Stimulated activated CD4-positive, alpha-beta T cell treated with anti-CD3 and anti-CD28 coated beads, Interleukin-4, amount 100 ng/mL, for 48 hours (primary cell): ENCODE data around the gene GSC2.
"Not testable (repeated sequence)": the region's sequence is repeated elsewhere in the genome, so short reads cannot be mapped to it uniquely, and the experiment has no call there.

ENCODE experiments used
- DNase-seq, 2 donors: peaks; one replicate each; pipeline ENCODE4 v3.0.0-alpha.2; 2020; ENCODE audit warnings: low read depth in 2 of 2

The GSC2 gene

DNA sequence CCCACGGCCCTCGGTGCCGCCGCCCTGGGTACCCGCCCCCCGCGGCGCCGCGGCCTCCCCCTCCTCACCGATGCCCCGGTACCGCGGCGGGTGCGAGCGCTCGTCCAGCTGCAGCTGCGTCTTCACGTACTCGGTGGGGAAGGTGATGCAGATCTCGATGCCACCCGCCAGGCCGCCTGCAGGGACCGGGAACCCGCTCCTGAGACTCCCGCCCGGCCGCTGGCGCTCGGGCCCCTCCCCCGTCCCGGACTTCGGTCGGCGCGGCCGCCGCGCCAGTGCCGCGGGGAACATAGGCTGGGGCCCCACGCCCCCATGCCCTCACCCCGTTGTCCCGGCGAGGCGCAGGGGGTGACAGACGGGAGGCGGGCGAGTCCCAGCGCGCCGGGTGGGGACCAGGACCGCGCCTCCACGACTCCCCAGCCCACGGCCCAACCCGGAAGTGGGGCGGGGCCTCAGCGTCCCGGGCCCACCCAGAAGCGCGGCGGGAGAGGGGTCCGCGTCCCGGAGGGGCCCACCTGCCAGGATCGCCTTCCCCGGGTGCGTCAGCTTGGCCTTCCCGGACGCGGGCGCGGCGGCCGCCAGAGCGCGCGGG, 28.1 kb upstream of the GSC2 start:
- DNase-seq: no peak

DNA sequence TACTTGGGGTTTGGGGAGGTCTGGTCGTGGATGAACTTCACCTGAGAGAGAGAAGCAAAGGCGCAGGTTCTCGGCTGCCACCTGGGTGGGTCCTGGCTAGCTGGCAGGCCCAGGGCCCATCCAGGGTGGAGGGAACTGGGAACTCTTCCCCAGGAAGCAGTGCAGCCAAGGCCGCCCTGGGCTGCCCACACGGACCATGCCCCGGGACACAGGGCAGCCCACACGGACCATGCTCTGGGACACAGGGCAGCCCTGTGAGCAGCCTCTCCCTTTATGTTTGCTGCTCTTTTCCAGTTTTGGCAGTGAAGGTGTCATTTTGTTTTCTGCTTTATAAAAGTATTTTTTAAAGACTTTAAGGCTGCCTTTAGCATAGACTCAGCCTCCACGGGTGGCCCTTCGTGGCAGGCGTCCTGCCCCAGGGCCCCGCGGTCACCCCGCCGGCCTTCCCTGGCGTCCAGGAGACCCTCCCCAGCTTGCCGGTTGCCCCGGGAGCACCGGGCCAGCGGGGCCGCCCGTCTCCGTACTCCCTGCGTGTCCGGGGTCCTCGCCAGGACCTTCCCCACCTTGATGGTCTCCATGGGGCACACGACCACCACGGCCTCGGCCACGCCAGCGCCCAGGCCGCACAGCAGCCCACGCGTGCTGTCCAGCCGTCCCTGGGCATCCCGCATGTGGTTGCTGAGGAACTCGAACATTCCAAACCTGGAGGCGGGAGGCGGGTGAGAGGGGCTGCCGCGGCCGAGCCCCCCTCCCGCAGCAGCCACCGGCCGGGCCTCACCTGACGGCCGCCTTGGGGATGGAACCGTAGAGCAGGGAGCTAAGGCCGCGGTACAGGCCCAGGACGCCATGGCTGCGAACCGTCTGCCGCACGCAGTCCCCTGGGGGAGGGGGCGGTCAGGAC, 27.3 kb upstream of the GSC2 start:
- no peak for DNase-seq

DNA sequence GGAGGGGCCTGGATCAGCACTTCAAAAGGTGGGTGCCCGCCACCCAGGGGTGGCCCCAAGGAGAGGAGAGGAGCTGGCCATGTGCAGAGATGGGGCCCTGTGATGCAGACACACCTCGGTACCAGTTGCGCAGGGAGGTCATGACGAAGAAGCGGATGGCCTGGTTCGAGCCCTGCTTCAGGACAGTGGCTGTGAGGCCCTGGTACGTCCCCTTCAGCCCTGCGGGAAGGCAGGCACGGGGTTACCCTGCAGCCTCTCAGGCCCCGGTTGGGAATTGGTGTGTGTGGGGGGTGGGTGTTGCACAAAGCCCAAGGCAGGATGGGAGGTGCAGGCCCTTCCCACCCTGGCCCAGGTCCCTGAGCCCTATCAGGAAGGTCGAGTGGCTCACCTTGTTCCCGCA, 26.6 kb upstream of the GSC2 start:
- no peak for DNase-seq

DNA sequence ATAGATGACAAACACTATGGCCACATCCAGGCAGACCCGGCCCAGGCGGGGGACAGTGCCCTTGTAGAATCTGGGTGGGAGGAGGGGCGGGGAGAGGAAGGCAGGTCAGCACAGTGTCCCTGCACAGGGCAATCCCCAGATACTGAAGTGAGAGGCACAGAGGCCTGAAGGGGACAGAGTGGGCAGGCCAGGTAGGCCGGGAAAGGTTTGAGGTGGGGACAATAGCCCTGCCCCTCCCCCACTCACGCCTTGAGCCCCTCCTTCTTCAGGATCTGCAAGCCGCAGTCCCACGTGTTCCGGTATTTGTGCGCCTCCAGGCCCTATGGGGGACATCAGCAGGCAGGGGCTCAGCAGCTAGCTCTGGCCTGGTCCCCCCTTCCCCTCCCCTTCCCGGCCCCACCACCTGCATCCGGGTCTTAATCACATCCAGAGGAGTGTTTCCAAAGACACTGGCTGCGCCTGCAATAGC, 26.1 kb upstream of the GSC2 start:
- DNase-seq: no peak

DNA sequence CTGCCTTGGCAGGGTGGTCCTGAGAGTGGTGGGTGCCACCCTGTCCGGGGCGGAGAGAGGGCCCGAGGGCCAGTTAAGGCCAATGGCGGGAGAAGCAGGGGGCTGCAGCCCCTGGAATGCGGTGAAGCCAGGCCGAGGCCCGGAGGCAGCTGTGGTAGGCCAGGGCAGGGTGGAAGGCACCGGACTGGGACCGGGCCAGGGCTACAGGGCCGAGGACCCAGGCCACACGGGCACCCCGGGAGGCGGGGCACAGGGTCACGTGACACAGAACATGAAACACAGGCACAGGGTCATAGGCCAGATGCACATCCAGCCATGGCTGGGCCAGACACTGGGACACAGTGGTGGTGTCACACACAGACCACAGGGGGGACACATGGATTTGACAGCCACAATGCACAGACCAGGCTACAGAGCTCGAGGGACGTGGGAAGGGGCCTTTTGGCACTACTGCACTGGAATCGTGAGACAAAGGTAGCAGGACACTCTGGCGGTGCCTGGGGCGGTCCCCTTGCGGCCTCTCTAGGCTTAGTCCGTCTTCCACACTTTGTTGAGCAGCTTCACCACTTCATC, 25.6 kb upstream of the GSC2 start:
- DNase-seq: no peak

DNA sequence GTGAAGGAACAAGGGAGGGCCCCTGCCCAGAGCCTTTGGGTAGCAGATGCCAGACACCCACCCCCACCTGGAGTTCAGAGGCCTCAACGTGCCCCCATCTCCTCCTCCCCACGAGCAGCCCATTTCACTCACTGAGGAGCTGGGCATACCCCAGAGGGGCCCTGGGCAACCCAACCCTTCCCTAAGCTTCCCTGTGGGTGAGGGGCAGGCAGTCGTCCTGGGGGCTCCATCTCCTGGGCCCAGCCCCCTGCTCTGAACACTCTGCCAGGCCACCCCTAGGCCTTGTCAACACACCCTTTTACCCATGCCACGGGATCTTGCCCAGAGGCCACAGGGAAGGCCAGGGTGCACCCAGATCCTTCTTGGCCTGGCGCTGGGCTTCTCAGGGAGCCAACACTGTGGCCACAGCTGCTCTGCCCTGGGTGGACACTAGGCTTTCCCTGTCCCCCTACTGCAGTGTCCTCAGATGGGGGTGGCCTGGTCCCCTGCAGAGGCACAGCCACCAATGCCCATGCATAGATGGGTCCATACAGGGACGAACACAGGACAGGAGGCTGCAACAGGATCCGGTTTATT, 25.0 kb upstream of the GSC2 start:
- no peak for DNase-seq

DNA sequence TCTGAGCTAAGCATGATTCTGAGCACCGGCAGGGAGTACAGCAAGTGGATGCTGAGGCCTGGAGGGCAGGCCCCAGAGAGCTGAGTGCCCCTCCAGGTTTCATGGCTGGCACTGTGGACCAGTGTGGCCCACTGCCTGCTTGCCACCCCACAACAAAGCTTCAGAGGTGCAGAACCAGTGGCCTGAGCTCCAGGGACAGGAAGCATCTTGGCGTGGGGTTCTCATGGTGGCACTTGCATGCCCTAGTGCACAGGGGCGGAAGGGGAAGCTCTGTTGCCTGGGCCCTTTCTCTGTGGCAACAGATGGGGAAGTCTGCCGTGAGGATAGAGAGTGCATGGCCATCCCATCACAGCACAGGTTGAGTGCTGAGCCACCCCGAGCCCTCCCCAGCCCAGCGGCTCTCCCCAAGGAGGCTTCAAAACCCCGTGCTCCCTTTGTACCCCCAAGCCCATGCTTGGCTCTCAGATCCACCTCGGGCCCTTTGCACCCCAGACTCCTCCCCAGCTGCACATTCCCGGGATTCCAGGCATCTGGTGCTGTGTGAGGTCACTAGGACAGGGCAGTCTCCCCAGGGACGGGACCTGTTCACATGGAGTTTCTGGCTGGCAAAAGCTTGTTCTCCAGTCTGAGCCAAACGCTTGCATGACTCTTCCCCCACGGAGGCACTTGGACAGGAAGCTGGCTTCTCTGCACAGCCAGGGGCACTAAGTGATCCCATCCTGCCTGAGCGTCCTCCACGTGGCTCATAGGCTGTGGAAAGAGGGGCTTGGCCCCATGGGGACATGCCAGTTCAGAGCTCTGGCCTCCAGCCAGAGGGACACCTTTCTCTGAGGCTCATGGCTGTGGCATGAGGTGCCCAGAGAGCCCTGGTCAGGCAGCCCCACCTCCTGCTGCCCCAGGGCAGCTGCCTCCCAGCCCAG, 24.3 kb upstream of the GSC2 start:
- no peak for DNase-seq

DNA sequence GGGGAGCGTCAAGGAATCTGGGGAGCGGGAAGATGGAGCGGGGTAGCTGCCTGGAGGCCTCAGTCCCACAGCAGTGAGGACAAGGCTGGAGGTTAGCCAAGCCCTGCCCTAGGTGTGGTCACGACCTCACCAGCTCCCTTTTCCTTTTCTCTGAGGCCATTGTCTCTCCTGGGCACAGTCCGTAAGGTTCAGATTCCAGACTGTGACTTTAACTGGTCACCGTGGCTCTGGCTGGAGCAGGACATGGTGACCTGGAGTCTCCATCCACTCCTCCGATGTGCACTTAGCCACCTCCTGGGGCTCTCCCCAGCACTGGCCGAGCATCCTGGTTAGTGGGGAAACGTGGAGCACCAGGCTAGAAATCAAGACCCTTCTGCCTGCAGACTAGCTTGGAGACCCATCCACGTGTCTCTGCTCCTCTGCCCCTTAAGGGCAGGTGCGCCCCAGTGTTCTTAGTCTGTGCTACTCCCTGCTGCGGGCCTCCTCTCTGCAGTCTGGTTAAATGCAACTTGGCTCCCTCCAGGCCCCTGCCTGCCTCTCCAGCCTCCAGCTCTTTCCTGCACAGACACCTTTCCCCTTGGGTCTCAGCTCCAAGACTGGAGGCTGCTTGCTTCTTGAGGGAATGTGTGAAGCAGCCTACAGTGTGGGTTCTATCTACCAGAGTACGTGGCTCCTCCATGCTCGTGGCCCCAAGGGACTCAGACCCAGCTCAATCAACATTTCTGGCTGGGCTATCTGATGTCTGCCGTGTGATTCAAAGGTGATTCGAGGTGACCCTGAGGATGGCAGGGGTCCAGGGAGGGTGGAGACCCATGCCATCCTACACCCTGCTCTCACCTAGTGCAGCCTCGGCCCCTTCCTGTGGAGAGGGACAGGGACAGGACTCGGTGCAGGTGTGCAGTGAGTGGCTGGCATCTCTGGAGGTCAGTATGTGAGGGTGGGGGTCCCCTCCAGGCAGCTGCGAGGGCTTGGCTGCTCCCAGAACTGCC, 23.2 kb upstream of the GSC2 start:
- no peak for DNase-seq

DNA sequence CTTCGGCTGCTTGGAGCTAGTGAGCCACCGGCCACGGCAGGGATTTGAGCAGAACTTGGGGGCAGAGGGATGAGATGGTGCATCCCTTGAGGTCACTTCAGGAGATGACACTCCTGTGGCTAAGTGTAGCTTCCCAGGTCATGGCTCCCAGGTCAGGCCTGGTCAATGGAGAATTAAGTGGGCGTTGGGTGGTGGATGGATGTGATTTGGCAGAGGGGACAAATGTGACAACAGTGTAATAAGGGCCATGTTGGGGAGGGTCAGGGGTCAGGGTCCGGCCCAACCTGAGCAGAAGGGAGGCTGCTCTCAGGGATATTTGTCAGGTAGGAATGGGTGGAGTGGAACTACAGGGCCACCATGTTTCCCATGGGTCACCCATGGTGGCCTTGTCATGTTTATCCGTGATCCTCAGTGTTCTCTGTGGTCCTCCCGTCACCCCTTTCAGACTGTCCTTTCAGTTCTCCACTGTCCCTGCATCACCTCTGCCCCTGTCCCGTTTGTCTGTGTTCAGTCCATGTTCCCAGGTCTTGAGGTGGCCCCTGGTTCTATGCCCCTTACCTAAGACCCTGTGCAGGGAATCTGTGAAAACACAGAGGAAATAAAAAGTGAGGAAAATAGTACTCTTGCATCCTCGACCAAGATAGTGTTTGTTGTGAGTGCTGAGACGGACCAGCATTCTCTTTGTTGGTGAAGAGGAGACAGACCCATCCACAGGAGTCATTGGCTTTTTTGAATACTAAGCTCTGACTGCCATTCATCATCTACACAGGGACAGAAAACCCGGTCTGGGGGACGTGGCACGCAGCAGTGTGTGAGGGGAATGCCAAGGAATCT, 22.3 kb upstream of the GSC2 start:
- DNase-seq: no peak

DNA sequence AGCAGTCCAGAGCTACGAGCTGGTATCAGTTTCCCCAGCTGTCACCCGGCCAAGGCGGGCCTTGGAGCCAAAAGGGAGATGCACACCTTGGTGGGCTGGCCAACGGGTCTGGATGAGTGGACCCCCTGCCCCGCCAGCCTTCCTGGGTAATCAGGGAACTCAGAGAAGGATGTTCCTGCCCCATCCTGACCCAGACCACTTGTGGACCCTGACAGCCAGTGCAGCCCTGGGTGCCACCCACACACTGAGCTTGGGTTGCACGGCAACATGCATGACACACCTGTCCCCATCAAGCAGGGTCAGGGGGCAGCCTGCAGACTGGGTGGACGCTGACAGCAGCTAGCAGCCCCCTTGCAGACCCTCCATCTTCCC, 19.8 kb upstream of the GSC2 start:
- DNase-seq: no peak

DNA sequence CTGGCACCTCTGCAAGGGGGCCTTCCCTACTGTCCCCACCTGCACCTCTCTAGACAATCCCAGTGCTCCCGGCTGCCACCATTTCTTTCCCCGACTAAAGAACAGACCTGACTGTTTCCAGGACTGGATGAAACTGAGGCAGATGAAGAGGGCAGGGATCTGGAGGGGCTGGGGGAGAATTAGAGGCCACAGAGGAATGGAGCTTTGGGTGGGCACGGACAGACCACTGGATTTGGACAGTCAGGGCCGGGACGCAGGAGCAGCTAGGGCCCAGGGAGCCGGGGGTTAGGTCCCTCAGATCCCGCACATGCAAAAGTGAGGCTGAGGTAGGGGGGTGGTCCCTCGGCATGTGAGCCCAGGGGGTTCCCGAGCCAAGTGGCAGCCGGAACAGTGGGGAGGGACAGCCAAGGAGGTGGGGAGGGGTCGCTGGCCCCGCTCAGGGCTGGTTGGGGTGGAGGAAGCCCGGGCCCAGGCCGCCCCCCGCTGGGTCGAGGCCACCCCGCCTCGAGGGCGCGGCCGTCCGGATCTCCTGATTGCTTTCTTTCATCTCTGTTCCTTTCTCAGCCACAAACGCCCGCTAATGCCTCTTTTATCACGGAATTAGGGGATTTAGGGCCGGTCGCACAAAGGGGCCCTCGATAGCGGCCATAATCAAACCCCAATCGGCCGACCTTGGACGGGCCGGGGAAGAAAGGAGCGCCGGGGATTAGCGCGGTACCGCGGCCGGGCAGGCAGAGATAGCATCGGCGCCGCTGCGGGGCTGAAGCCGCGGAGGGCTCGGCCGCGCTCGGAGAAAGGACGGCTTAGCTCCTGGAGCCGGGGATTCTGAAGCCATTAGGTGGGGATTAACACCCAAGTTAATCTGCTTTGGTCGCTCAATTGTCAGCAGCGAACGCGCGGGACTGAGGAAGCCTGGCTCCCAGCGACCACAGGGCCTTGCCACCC, 19.2 kb upstream of the GSC2 start:
- no peak for DNase-seq

DNA sequence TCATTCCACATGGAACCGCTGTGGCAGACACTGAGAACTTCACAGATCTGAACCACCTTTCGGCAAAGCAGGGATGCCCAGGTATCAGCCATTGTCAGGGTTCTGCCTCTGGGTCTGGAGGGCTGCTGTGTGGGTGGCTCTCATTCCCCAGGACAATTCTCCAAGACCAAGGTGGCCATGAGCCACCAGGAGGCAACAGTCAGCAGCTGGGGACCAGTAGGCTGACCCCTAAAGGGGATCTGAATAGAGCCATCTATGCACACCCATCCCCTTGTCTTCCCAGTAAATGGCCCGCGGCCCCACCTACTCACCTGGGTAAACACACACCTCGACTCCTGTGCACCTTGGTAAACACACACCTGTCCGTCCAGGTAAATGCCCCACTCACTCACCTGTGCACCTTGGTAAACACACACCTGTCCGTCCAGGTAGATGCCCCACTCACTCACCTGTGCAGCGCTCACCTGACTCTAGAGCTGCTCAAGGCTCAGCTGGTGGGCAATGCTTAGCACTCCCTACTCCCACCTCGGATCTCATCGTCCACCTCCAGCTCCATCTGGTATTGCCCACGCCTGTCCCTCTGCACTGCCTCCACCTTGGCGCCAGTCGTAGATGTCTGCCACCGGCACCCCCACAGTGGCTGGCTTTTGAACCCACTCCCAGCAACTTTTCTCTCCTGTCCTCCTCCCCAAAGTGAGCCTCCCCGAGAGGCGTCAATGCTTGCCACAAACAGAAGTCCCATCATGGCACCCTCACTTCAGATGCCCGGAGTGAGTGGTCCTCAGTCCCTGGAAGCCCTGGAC, 18.2 kb upstream of the GSC2 start:
- DNase-seq: no peak

DNA sequence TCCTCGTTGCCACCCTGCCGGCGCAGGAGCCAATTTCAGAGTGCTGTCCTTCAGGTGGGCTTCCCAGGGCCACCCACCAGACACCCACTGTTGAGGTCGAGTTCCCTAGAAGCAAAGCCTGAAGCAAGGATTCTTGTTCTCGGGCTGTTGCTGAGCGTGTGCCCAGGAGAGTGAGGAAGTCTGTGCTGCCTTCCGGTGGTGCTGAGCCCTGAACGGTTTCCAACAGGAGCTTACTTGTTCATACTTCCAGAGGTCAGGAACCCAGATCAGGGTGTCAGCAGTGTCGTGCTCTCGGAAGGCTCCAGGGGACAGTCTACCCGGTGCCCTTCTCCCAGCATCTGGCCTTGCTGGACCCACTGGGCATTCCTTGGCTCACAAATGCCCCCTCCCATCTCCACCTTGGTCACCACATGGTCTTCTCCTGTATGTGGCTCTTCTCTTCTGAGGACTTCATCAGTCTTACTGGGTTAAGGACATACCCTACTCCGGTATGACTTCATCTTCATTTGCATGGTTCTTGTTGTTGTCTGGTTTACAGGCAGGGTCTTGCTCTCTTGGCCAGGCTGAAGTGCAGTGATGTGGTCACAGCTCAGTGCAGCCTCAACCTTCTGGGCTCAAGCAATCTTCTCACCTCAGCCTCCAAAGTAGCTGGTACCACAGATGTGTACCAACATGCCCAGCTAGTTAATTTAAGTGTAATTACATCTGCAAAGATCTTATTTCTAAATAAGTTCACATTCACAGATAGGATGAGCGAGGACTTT, 17.2 kb upstream of the GSC2 start:
- DNase-seq: no peak

DNA sequence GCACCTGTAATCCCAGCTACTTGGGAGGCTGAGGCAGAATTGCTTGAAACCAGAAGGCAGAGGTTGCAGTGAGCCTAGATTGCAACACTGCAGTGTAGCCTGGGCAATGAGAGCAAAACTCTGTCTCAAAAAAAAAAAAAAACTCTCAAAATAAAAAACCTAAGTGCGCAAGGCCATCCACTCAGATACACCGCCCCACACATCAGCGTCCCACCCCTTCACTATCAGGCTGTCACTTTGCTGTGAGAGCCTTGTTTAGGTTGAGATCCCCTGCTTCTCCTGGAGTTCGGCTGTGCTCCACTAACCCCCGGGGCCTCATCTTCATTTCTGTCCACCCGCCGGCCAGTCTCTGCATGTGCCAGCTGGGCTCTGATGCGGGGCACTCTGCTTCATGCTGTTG, 16.3 kb upstream of the GSC2 start:
- no peak for DNase-seq

DNA sequence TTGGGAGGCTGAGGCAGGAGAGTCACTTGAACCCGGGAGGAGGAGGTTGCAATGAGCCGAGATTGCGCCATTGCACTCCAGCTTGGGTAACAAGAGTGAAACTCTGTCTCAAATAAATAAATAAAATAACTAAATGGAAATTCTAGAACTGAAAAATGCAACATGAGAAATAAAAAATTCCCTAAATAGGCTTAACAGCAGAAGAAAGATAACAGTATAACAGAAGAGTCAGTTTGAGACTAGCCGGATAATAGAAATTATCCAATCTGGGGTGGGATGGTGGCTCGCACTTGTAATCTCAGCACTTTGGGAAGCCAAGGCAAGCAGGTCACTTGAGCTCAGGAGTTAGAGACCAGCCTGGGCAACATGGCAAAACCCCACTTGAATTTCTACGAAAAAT, 14.3 kb upstream of the GSC2 start:
- DNase-seq: no peak

DNA sequence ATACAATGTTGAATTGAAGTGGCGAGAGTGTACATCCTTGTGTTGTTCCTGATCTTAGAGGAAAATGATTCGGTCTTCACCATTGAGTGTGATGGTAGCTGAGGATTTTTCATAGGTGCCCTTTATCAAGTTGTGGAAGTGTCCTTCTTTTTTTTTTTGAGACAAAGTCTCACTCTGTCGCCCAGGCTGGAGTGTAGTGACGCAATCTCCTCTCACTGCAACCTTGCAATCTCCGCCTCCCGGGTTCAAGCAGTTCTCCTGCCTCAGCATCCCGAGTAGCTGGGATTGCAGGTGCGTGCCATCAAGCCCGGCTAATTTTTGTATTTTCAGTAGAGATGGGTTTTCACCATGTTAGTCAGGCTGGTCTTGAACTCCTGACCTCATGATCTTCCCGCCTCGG, 8.6 kb upstream of the GSC2 start:
- DNase-seq: not testable (repeated sequence)

DNA sequence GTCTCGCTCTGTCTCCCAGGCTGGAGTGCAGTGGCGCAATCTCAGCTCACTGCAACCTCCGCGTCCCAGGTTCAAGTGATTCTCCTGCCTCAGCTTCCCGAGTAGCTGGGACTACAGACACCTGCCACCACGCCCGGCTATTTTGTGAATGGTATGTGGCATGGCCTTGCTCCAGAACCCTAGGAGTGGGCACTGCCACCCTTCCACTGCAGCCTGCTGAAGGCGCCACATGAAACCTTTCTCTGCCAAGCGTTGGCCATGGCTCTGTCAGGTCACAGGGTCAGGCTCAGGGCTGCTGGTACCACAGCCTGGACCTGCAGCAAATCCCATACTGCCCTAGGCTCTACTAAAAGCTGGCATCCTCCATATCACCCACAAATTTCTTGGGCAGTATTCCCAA, 6.0 kb upstream of the GSC2 start:
- DNase-seq: not testable (repeated sequence)
